ENCODE data around the gene PSMA8. TPM values are rescaled to one million over a fixed set of nuclear protein-coding genes. Genes with fewer than 3 reads are reported as not detected.
"Not testable (repeated sequence)": the region's sequence is repeated elsewhere in the genome, so short reads cannot be mapped to it uniquely, and the experiment has no call there.

Gene PSMA8
- not detected for total RNA-seq

GRCh38 chr18:26133652-26134051, at the start of gene PSMA8:
Gene PSMA8 (plus strand): TSS chr18:26133869. CDS start chr18:26133966, 97 bp downstream.
- no peak for FAIRE-seq

GRCh38 chr18:26085056-26085455, 48.6 kb upstream of the PSMA8 start:
- DNase-seq (ENCODE audit: low spot score in 2 of 2) = no peak
- FAIRE-seq = no peak

More at GRCh38 chr18:26133652-26134051, at the start of gene PSMA8:
- DNase-seq (ENCODE audit: low spot score in 2 of 2) = no peak

- no peak for DNase-seq (ENCODE audit: low spot score in 2 of 2)
- no peak for FAIRE-seq
Observed at GRCh38 chr18:26086959-26087358, 46.7 kb upstream of the PSMA8 start.

- no peak for FAIRE-seq
- peak in 1 of 2 donors; percentile 14 for DNase-seq (ENCODE audit: low spot score in 2 of 2)
Observed at GRCh38 chr18:26088487-26088886, 45.2 kb upstream of the PSMA8 start.

- FAIRE-seq (no peak), DNase-seq (ENCODE audit: low spot score in 2 of 2) (peak; percentile 10 to 55)
Observed at GRCh38 chr18:26089293-26090129, 44.2 kb upstream of the PSMA8 start.

- no peak for FAIRE-seq
- DNase-seq (ENCODE audit: low spot score in 2 of 2) = peak; percentile 87
Observed at GRCh38 chr18:26090130-26091046, 43.3 kb upstream of the PSMA8 start, which contains the start of gene SS18. Gene SS18 (minus strand): TSS chr18:26090613. CDS start chr18:26090569, 44 bp downstream.

GRCh38 chr18:26091047-26091630, 42.5 kb upstream of the PSMA8 start:
- FAIRE-seq (no peak), DNase-seq (ENCODE audit: low spot score in 2 of 2) (no peak)

GRCh38 chr18:26096852-26097251, 36.8 kb upstream of the PSMA8 start:
- no peak for FAIRE-seq
- DNase-seq (ENCODE audit: low spot score in 2 of 2) = no peak

GRCh38 chr18:26097563-26097962, 36.1 kb upstream of the PSMA8 start:
- FAIRE-seq = no peak
- DNase-seq (ENCODE audit: low spot score in 2 of 2) = no peak

GRCh38 chr18:26103579-26103978, 30.1 kb upstream of the PSMA8 start:
- no peak for FAIRE-seq
- no peak for DNase-seq (ENCODE audit: low spot score in 2 of 2)

- DNase-seq (ENCODE audit: low spot score in 2 of 2) (no peak), FAIRE-seq (no peak)
Observed at GRCh38 chr18:26104035-26104434, 29.6 kb upstream of the PSMA8 start.

- FAIRE-seq (no peak), DNase-seq (ENCODE audit: low spot score in 2 of 2) (no peak)
Observed at GRCh38 chr18:26119246-26119645, 14.4 kb upstream of the PSMA8 start.

GRCh38 chr18:26121476-26121875, 12.2 kb upstream of the PSMA8 start:
- FAIRE-seq (no peak), DNase-seq (ENCODE audit: low spot score in 2 of 2) (no peak)

GRCh38 chr18:26121994-26122393, 11.7 kb upstream of the PSMA8 start:
- not testable (repeated sequence) for DNase-seq (ENCODE audit: low spot score in 2 of 2); FAIRE-seq

- FAIRE-seq (no peak), DNase-seq (ENCODE audit: low spot score in 2 of 2) (no peak)
Observed at GRCh38 chr18:26127786-26128185, 5.9 kb upstream of the PSMA8 start.

- not testable (repeated sequence) for FAIRE-seq; DNase-seq (ENCODE audit: low spot score in 2 of 2)
Observed at GRCh38 chr18:26128192-26128591, 5.5 kb upstream of the PSMA8 start.

- FAIRE-seq = no peak
- DNase-seq (ENCODE audit: low spot score in 2 of 2) = no peak
Observed at GRCh38 chr18:26134107-26134506, 438 bp downstream of the PSMA8 start.

GRCh38 chr18:26135548-26135947, 1.9 kb downstream of the PSMA8 start:
- FAIRE-seq = no peak
- no peak for DNase-seq (ENCODE audit: low spot score in 2 of 2)

- DNase-seq (ENCODE audit: low spot score in 2 of 2) (no peak), FAIRE-seq (no peak)
Observed at GRCh38 chr18:26157326-26157725, 23.7 kb downstream of the PSMA8 start.

GRCh38 chr18:26159353-26159752, 25.7 kb downstream of the PSMA8 start:
- DNase-seq (ENCODE audit: low spot score in 2 of 2) = peak in 1 of 2 donors; percentile 8
- FAIRE-seq = no peak

GRCh38 chr18:26164571-26164970, 30.9 kb downstream of the PSMA8 start:
- FAIRE-seq (no peak), DNase-seq (ENCODE audit: low spot score in 2 of 2) (no peak)

Measured in frontal cortex (tissue), 4 donors.